Measurements from ENCODE around the gene MAD1L1.

MAD1L1 gene

GRCh38 chr7:2152646-2153045 is 80.1 kb downstream of the MAD1L1 start:
- DNase-seq: no peak

GRCh38 chr7:2151801-2152612 is 80.7 kb downstream of the MAD1L1 start:
- DNase-seq: no peak

- DNase-seq: no peak
These were observed 81.5 kb downstream of the MAD1L1 start for GRCh38 chr7:2151237-2151636.

GRCh38 chr7:2150445-2150815 is 82.3 kb downstream of the MAD1L1 start:
- DNase-seq: no peak

GRCh38 chr7:2149672-2150444 is 82.9 kb downstream of the MAD1L1 start:
- no peak for DNase-seq

GRCh38 chr7:2148814-2149213 is 83.9 kb downstream of the MAD1L1 start:
- DNase-seq: no peak

- DNase-seq: no peak
These were observed 84.6 kb downstream of the MAD1L1 start for GRCh38 chr7:2148189-2148588.

GRCh38 chr7:2146676-2147472 is 85.9 kb downstream of the MAD1L1 start:
- DNase-seq: no peak

- no peak for DNase-seq
These were observed 86.7 kb downstream of the MAD1L1 start for GRCh38 chr7:2145835-2146580.

- DNase-seq: no peak
These were observed 87.8 kb downstream of the MAD1L1 start for GRCh38 chr7:2144926-2145325.

- no peak for DNase-seq
These were observed 88.7 kb downstream of the MAD1L1 start for GRCh38 chr7:2143981-2144595.

- DNase-seq: no peak
These were observed 89.3 kb downstream of the MAD1L1 start for GRCh38 chr7:2143450-2143849.

GRCh38 chr7:2142386-2142785 is 90.4 kb downstream of the MAD1L1 start:
- no peak for DNase-seq

GRCh38 chr7:2141651-2142050 is 91.1 kb downstream of the MAD1L1 start:
- no peak for DNase-seq

GRCh38 chr7:2141021-2141410 is 91.7 kb downstream of the MAD1L1 start:
- DNase-seq: no peak

GRCh38 chr7:2140216-2141020 is 92.3 kb downstream of the MAD1L1 start:
- no peak for DNase-seq

- no peak for DNase-seq
These were observed 93.6 kb downstream of the MAD1L1 start for GRCh38 chr7:2139004-2139699.

GRCh38 chr7:2138146-2138765 is 94.5 kb downstream of the MAD1L1 start:
- DNase-seq: peak; percentile 56

GRCh38 chr7:2134740-2135139 is 98.0 kb downstream of the MAD1L1 start:
- no peak for DNase-seq

- no peak for DNase-seq
These were observed 100.5 kb downstream of the MAD1L1 start for GRCh38 chr7:2132243-2132642.
